Astrocyte (in vitro differentiated cells and primary cell): ENCODE measurements around the gene SLC35F1. TPM values are rescaled to one million over a fixed set of nuclear protein-coding genes. Genes with fewer than 3 reads are reported as not detected.
A peak's percentile ranks its signal among the peaks of the same experiment; 100 is the strongest.

Experiments
- DNase-seq: peaks from one replicate; pipeline ENCODE4 v3.0.0-alpha.2; 2010; ENCODE audit warnings: low read depth
- FAIRE-seq: peaks from 2 replicates; lab custom pipeline; 2011; peaks lifted over from hg19 to GRCh38; lab: Jason Lieb, UNC
- H2AFZ ChIP-seq: 2 replicates; pipeline ENCODE4 v1.6.0; 2012; ENCODE audit warnings: low read depth, low read length, inconsistent platforms
- H3K27ac ChIP-seq: 2 replicates; pipeline ENCODE4 v1.5.1; 2011; ENCODE audit warnings: low read depth, low read length, inconsistent platforms
- H3K27me3 ChIP-seq: 2 replicates; pipeline ENCODE4 v1.6.0; 2011; ENCODE audit warnings: low read length, inconsistent platforms; ENCODE audit not compliant: insufficient read depth
- H3K36me3 ChIP-seq: 2 replicates; pipeline ENCODE4 v1.5.1; 2011; ENCODE audit warnings: low read length, inconsistent platforms; ENCODE audit not compliant: insufficient read depth
- H3K4me1 ChIP-seq: 2 replicates; pipeline ENCODE4 v1.5.1; 2011; ENCODE audit warnings: low read length, inconsistent platforms; ENCODE audit not compliant: insufficient read depth
- H3K4me2 ChIP-seq: 2 replicates; pipeline ENCODE4 v1.6.0; 2012; ENCODE audit warnings: low read length, inconsistent platforms
- H3K4me3 ChIP-seq: 2 replicates; pipeline ENCODE4 v1.5.1; 2011; ENCODE audit warnings: low read depth, mild to moderate bottlenecking, low read length, inconsistent platforms; ENCODE audit not compliant: insufficient read depth
- H3K79me2 ChIP-seq: 2 replicates; pipeline ENCODE4 v1.6.0; 2012; ENCODE audit warnings: mild to moderate bottlenecking, low read length, inconsistent platforms; ENCODE audit not compliant: insufficient read depth
- H3K9ac ChIP-seq: 2 replicates; pipeline ENCODE4 v1.6.0; 2012; ENCODE audit warnings: mild to moderate bottlenecking, low read length, inconsistent platforms
- H3K9me3 ChIP-seq: 2 replicates; pipeline ENCODE4 v1.5.1; 2012; ENCODE audit warnings: low read depth, mild to moderate bottlenecking, low read length, inconsistent platforms; ENCODE audit not compliant: insufficient read depth
- H4K20me1 ChIP-seq: 2 replicates; pipeline ENCODE4 v1.6.0; 2012; ENCODE audit warnings: low read length, inconsistent platforms; ENCODE audit not compliant: insufficient read depth
- H3K27ac Mint-ChIP-seq: one replicate; pipeline ENCODE4 v1.8.0; 2021; ENCODE audit warnings: mild to moderate bottlenecking, mixed read lengths; ENCODE audit not compliant: unreplicated experiment
- H3K27me3 Mint-ChIP-seq: one replicate; pipeline ENCODE4 v1.8.0; 2021; ENCODE audit warnings: low read depth, mixed read lengths; ENCODE audit not compliant: unreplicated experiment
- H3K36me3 Mint-ChIP-seq: one replicate; pipeline ENCODE4 v1.8.0; 2021; ENCODE audit warnings: low read depth, mixed read lengths; ENCODE audit not compliant: unreplicated experiment
- H3K4me1 Mint-ChIP-seq: one replicate; pipeline ENCODE4 v1.8.0; 2021; ENCODE audit warnings: low read depth, mixed read lengths; ENCODE audit not compliant: unreplicated experiment
- H3K4me3 Mint-ChIP-seq: one replicate; pipeline ENCODE4 v1.8.0; 2021; ENCODE audit warnings: mild to moderate bottlenecking, moderate library complexity, mixed read lengths; ENCODE audit not compliant: unreplicated experiment
- H3K9me3 Mint-ChIP-seq: one replicate; pipeline ENCODE4 v1.8.0; 2021; ENCODE audit warnings: mild to moderate bottlenecking, mixed read lengths; ENCODE audit not compliant: unreplicated experiment
- EZH2 ChIP-seq: IDR thresholded peaks from 2 replicates; pipeline ENCODE4 v1.6.1; 2012; ENCODE audit warnings: mild to moderate bottlenecking, low read length, inconsistent platforms; ENCODE audit not compliant: insufficient read depth
- total RNA-seq: library from RNA; stranded (reverse); gene quantifications from 2 replicates; pipeline ENCODE4 v1.2.1, GENCODE V29; 2021
- TF ChIP-seq, protein P1 (sequence below): IDR thresholded peaks from 2 replicates; pipeline ENCODE4 v1.5.1; 2011; ENCODE audit warnings: low read depth, mild to moderate bottlenecking, inconsistent platforms, low read length, moderate library complexity; ENCODE audit not compliant: insufficient read depth

Gene SLC35F1
- total RNA-seq, 1 donor from 2014 or later, result 1.0 TPM

DNA sequence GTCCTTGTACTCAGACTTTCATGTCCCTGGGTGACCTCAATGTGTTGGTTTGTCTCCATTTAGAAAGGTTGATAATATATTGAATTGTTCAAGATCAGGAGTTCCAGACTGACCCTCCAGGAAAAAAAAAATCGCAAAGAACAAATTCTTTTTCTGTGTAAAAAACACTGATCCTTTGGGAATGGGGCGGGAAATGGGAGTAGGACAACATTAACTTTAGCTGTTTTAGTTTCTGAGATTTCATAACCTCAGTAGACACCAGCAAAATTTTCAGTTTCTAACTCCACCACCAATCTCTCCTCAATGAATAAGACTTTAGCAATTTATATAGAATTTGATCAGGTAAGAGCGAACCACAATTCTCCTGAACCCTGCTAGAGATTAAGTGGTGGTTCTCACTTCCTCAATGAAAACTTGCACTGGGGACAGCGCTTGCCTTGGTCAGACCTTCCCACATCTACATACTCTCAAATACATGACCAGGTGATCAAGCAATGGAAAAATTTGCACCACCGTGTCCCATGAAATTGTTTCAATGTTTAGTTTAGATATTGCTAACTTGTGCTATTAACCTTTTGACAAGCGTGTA is 409.8 kb downstream of the SLC35F1 start:
- DNase-seq (no peak), FAIRE-seq (no peak)
- Mint-ChIP-seq H3K4me3 (no peak overlapping the region), H3K27me3 (no peaks in the 10 kb centered on the region), H3K36me3 (no peaks in the 10 kb centered on the region), H3K27ac (no peak overlapping the region), H3K4me1 (no peaks in the 10 kb centered on the region), H3K9me3 (no peaks in the 10 kb centered on the region)
- Histone ChIP-seq H3K79me2 (no peaks in the 10 kb centered on the region), H3K9ac (no peak overlapping the region), H2AFZ (no peak overlapping the region), H3K27me3 (no peaks in the 10 kb centered on the region), H3K9me3 (no peaks in the 10 kb centered on the region), H3K27ac (no peak overlapping the region), H3K4me3 (no peak overlapping the region), H4K20me1 (no peaks in the 10 kb centered on the region), H3K4me1 (no peaks in the 10 kb centered on the region), H3K36me3 (no peaks in the 10 kb centered on the region), H3K4me2 (no peak overlapping the region)
- TF ChIP-seq, protein P1, sequence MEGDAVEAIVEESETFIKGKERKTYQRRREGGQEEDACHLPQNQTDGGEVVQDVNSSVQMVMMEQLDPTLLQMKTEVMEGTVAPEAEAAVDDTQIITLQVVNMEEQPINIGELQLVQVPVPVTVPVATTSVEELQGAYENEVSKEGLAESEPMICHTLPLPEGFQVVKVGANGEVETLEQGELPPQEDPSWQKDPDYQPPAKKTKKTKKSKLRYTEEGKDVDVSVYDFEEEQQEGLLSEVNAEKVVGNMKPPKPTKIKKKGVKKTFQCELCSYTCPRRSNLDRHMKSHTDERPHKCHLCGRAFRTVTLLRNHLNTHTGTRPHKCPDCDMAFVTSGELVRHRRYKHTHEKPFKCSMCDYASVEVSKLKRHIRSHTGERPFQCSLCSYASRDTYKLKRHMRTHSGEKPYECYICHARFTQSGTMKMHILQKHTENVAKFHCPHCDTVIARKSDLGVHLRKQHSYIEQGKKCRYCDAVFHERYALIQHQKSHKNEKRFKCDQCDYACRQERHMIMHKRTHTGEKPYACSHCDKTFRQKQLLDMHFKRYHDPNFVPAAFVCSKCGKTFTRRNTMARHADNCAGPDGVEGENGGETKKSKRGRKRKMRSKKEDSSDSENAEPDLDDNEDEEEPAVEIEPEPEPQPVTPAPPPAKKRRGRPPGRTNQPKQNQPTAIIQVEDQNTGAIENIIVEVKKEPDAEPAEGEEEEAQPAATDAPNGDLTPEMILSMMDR, result no peak
- TF ChIP-seq EZH2, result no peak

DNA sequence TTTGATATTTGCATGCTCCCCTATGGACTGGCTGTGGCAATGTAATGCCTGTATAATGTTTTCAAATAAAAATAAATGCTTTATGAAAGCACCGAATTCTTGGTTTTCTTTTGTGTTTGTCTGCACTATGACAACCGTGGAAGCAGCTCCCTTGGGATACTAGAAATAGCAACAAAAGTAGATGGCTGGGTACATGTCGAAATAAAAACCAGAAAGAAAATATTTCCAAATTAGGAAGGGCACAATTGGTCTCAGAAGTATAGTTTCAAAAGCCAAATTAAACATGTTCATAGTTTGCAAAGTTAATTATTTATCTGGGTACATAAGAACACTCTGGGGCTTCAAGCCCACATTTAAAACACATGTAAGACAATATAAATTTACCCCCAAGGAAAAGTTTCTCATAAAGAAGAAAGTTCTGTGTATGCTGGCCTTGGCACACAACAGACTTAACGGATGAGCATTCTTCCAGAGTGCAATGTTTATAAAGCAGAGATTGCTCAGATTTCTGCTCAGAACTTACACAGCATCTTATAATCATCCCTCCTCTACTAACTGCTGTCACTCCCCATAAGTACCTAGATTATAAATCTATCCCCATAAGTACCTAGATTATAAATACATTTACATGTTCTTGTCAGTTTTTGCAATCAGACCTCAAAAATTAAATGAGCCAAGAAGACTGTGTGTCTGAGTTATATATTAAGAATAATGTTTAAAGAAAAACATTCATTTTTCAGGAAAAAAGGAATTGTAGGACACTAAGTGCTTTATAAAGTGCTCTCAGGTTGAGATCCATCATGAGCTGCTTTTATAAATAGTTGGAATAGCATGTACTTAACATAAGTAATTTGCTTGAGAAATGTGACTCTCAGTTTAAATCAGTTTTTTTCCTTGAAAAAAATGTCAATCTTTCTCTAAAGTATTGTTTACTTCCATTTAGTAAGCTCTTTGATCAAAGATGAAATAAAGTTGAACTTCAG is 410.8 kb downstream of the SLC35F1 start:
- Histone ChIP-seq H3K4me3 (no peak overlapping the region), H2AFZ (no peak overlapping the region), H3K4me2 (no peak overlapping the region), H3K79me2 (no peaks in the 10 kb centered on the region), H3K36me3 (no peaks in the 10 kb centered on the region), H3K27me3 (no peaks in the 10 kb centered on the region), H3K27ac (no peak overlapping the region), H3K4me1 (no peaks in the 10 kb centered on the region), H3K9ac (no peak overlapping the region), H4K20me1 (no peaks in the 10 kb centered on the region), H3K9me3 (no peaks in the 10 kb centered on the region)
- no peak for FAIRE-seq
- Mint-ChIP-seq H3K4me1 (no peaks in the 10 kb centered on the region), H3K9me3 (no peaks in the 10 kb centered on the region), H3K27me3 (no peaks in the 10 kb centered on the region), H3K27ac (no peak overlapping the region), H3K36me3 (no peaks in the 10 kb centered on the region), H3K4me3 (no peak overlapping the region)
- DNase-seq, result peak; percentile 12
- TF ChIP-seq EZH2, result no peak
- TF ChIP-seq, protein P1, result no peak
